GM06990 (cell line): Measurements from ENCODE around the gene TBCCD1.

Source experiments
- DNase-seq: peaks from one replicate; pipeline ENCODE4 v3.0.0-alpha.2; 2011; ENCODE audit not compliant: insufficient read length; ENCODE audit errors: extremely low read depth
- H3K27me3 ChIP-seq: replicated peaks from 2 replicates; pipeline ENCODE4 v1.6.0; 2011; ENCODE audit warnings: low read length; ENCODE audit not compliant: control insufficient read depth, insufficient read depth
- H3K36me3 ChIP-seq: 2 replicates; pipeline ENCODE4 v1.5.1; 2011; ENCODE audit warnings: low read length; ENCODE audit not compliant: control insufficient read depth, insufficient read depth
- H3K4me3 ChIP-seq: replicated peaks from 2 replicates; pipeline ENCODE4 v1.5.1; 2011; ENCODE audit warnings: low read depth, mild to moderate bottlenecking, control low read depth, low read length
- CTCF ChIP-seq: IDR thresholded peaks from 2 replicates; pipeline ENCODE4 v1.5.1; 2011; ENCODE audit warnings: low read length, control low read depth, mild to moderate bottlenecking, inconsistent platforms; ENCODE audit not compliant: insufficient read depth, poor library complexity, severe bottlenecking

The TBCCD1 gene

GRCh38 chr3:186496635-186497034, 70.5 kb downstream of the TBCCD1 start:
- TF ChIP-seq CTCF = no peak
- Histone ChIP-seq H3K36me3 (no peaks in the 10 kb centered on the region), H3K27me3 (no peaks in the 10 kb centered on the region), H3K4me3 (no peak overlapping the region)
- no peak for DNase-seq
